ENCODE data around the gene ARID5B. TPM values are rescaled to one million over a fixed set of nuclear protein-coding genes. Genes with fewer than 3 reads are reported as not detected.
"Not testable (repeated sequence)": the region's sequence is repeated elsewhere in the genome, so short reads cannot be mapped to it uniquely, and the experiment has no call there.

ARID5B gene
- total RNA-seq, 1 experiment from 2014 or later, result 0.04 TPM

GRCh38 chr10:61867817-61868216 is 33.7 kb upstream of the ARID5B start:
- not testable (repeated sequence) for H3K9me3 ChIP-seq (ENCODE audit: control insufficient read depth, low read depth, low read length); H3K9me3 Mint-ChIP-seq; H2BK12ac ChIP-seq (ENCODE audit: insufficient read length, low read depth, low read length); H3K9ac ChIP-seq (ENCODE audit: extremely low read depth, insufficient read length, low read length); H3K79me2 ChIP-seq (ENCODE audit: insufficient read depth, low read length); H3K4me1 ChIP-seq (ENCODE audit: insufficient read depth, low read length); H3K27me3 Mint-ChIP-seq (ENCODE audit: low read depth); H3K79me1 ChIP-seq (ENCODE audit: insufficient read depth, low read depth, low read length, poor library complexity, severe bottlenecking); H4K20me1 ChIP-seq (ENCODE audit: control insufficient read depth, insufficient read depth, insufficient read length); H3K36me3 Mint-ChIP-seq (ENCODE audit: insufficient read depth in 1 of 3, low read depth in 3 of 3); H3K18ac ChIP-seq (ENCODE audit: insufficient read length, low read depth, low read length); H4K8ac ChIP-seq (replicated peaks; ENCODE audit: insufficient read length, low read depth, low read length); H3K23me2 ChIP-seq (ENCODE audit: insufficient read length, low read depth, low read length, poor library complexity, severe bottlenecking); H3K14ac ChIP-seq (ENCODE audit: insufficient read depth, low read length); H2BK20ac ChIP-seq (ENCODE audit: low read depth, low read length, poor library complexity, severe bottlenecking); H3K4me2 ChIP-seq (ENCODE audit: insufficient read depth, insufficient read length, low read length); H2AK5ac ChIP-seq (ENCODE audit: insufficient read length, low read length); DNase-seq; H4K91ac ChIP-seq (ENCODE audit: insufficient read length, low read depth, low read length); H3K4me1 Mint-ChIP-seq; H3K27ac Mint-ChIP-seq; H3K4me3 Mint-ChIP-seq; H2BK120ac ChIP-seq (ENCODE audit: low read depth, low read length, poor library complexity, severe bottlenecking); H3K4ac ChIP-seq (ENCODE audit: low read depth, low read length); H3K27me3 ChIP-seq (ENCODE audit: insufficient read depth, low read length); H3K56ac ChIP-seq (ENCODE audit: insufficient read length, low read depth, low read length); H3K27ac ChIP-seq (ENCODE audit: insufficient read length, low read depth, low read length); H2BK15ac ChIP-seq (ENCODE audit: low read depth, low read length); H4K5ac ChIP-seq (ENCODE audit: insufficient read length, low read depth, low read length); H2AFZ ChIP-seq (ENCODE audit: low read length); H3T11ph ChIP-seq (ENCODE audit: low read length); H2BK5ac ChIP-seq (ENCODE audit: insufficient read length, low read length); H3K23ac ChIP-seq (ENCODE audit: insufficient read length, low read depth, low read length)
- WGBS (ENCODE audit: extremely low coverage, insufficient read length, low lambda C conversion rate), result no CpG with 5 or more reads among the region's 25 CpGs
